ENCODE measurements around the gene ANGPTL2. TPM values are rescaled to one million over a fixed set of nuclear protein-coding genes. Genes with fewer than 3 reads are reported as not detected.
A peak's percentile ranks its signal among the peaks of the same experiment; 100 is the strongest.

ANGPTL2 gene
- total and polyA plus RNA-seq, 2 of the 4 experiments (the other 2 are of a cell fraction), result 9.5 to 25.1 TPM

DNA sequence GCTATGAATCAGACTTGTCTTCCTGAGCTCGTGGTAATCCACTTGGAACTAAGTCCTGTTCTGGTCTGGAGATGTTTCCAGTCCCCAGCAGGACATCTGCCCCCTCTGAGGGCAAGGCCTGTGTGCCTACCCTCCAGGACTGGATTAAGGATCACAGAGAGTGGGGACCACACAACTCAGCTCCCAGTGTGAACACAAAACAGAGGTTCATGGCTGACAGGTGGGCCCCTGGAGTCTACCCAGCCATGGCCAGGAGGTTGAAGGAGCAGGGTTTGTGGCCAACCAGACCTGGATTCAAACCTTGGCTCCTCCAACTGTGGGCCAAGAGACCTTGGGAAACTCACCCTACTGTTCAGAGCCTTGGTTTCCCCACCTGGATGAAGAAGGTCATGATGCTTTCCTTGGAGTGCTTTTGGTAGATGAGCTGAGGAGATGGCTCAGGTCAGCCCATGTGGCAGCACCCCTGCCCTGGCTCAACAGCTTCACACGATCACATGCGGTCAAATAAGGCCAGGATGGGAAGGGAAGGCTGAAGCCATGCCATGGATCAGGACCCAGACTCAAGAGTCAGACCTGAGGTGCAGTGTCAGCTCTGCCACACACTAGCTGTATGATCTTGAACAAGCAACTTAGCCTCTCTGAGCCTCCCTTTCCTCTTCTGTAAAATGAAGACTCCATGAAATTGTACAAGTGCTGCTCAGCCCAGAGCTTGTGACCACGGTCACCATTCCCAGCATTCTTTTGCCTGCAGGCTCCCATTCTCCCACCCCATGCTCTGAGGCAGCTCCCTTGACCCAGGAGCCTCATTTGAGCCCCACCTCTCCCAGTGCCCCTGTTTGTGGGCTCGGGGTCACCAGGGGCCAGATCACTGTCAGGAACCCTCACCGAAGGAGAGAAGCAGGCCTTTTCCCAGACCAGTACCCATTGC is 27.3 kb upstream of the ANGPTL2 start (continued):
- no peak for TF ChIP-seq MAFK (IDR thresholded peaks at IDR 0.05; ENCODE audit: low read depth, low read length)

- no peak overlapping the region for H3K9ac ChIP-seq (ENCODE audit: low read depth, low read length)
- no peak overlapping the region for H2AFZ ChIP-seq (replicated peaks; ENCODE audit: low read length, poor library complexity)
- POLR2A ChIA-PET (ENCODE audit: unreplicated experiment), result no interaction called here
- H2AK5ac ChIP-seq (ENCODE audit: low read depth, low read length), result peak overlapping the region; percentile 33; the same call in 1 of the 2 replicates
- H3K23ac ChIP-seq (ENCODE audit: low read depth, low read length), result no peak overlapping the region
- intact Hi-C loops (cut with micrococcal nuclease), result no loop called here
- H3K79me1 ChIP-seq (ENCODE audit: low read depth in 1 of 2, low read length in 2 of 2), result no peaks in the 10 kb centered on the region
- H4K20me1 ChIP-seq (ENCODE audit: insufficient read depth, low read length), result no peaks in the 10 kb centered on the region
- in situ Hi-C loops (cut with MboI; ENCODE audit: low sequenced_read_pairs), result no loop called here
- dilution Hi-C loops (cut with HindIII; ENCODE audit: low sequenced_read_pairs, unreplicated experiment), result no loop called here
- no peak overlapping the region for H3K14ac ChIP-seq (replicated peaks; ENCODE audit: low read depth, low read length)
- no peak overlapping the region for H2BK15ac ChIP-seq (ENCODE audit: low read depth, low read length)
- H2AK9ac ChIP-seq (replicated peaks; ENCODE audit: low read depth, low read length, poor library complexity), result no peak overlapping the region
- CTCF ChIA-PET, result no interaction called here
- H3K4me1 ChIP-seq (ENCODE audit: control insufficient read depth, insufficient read depth, low read length), result peaks cover 2% of the 10 kb centered on the region; the same call in 1 of the 2 replicates
- no peaks in the 10 kb centered on the region for H3K9me3 ChIP-seq (ENCODE audit: control insufficient read depth, insufficient read depth, low read length)
- no peak overlapping the region for H2BK120ac ChIP-seq (ENCODE audit: low read depth, low read length)
- TF ChIP-seq SMC3 (IDR thresholded peaks at IDR 0.05; ENCODE audit: low read depth, low read length) (no peak), USF2 (IDR thresholded peaks at IDR 0.05; ENCODE audit: low read depth, low read length) (no peak), CHD1 (IDR thresholded peaks at IDR 0.05; ENCODE audit: low read depth, low read length) (no peak), CTCF (conservative IDR thresholded peaks at IDR 0.05; ENCODE audit: low read depth, low read length) (no peak), MAZ (IDR thresholded peaks at IDR 0.05; ENCODE audit: borderline replicate concordance, low read depth, low read length) (no peak), FOS (IDR thresholded peaks at IDR 0.05; ENCODE audit: low read depth, low read length) (no peak), RCOR1 (IDR thresholded peaks at IDR 0.05; ENCODE audit: insufficient replicate concordance, low read length) (no peak), POLR2A (IDR thresholded peaks at IDR 0.05; ENCODE audit: low read depth, low read length) (no peak), MXI1 (IDR thresholded peaks at IDR 0.05; ENCODE audit: borderline replicate concordance, low read depth, low read length) (no peak), MAFK (IDR thresholded peaks at IDR 0.05; ENCODE audit: low read depth, low read length) (no peak), BHLHE40 (IDR thresholded peaks at IDR 0.05; ENCODE audit: low read depth, low read length) (no peak), RFX5 (IDR thresholded peaks at IDR 0.05; ENCODE audit: low read depth, low read length) (no peak), CEBPB (IDR thresholded peaks at IDR 0.05; ENCODE audit: low read depth, low read length) (no peak), RAD21 (IDR thresholded peaks at IDR 0.05; ENCODE audit: low read length) (no peak)
- no peak overlapping the region for H4K8ac ChIP-seq (ENCODE audit: low read depth in 2 of 2, low read length in 2 of 2)
- H4K5ac ChIP-seq (ENCODE audit: low read depth, low read length), result no peak overlapping the region
- DNase-seq, result no peak
- H2BK20ac ChIP-seq (ENCODE audit: low read depth, low read length), result no peak overlapping the region
- no peak overlapping the region for H3K56ac ChIP-seq (ENCODE audit: extremely low read depth, insufficient read depth, low read length)
- no peak overlapping the region for H2BK5ac ChIP-seq (ENCODE audit: low read depth, low read length, poor library complexity, severe bottlenecking)
- H3K9me1 ChIP-seq (ENCODE audit: insufficient read depth, low read length), result 0 out of 2 replicates have a peak, but pooled peaks cover 2% of the 10 kb centered on the region
- no peak overlapping the region for H4K91ac ChIP-seq (ENCODE audit: insufficient read depth, low read depth, low read length)
- no peak overlapping the region for H3K4ac ChIP-seq (ENCODE audit: low read depth, low read length)
- H3K27ac ChIP-seq (ENCODE audit: insufficient read depth, low read length), result no peak overlapping the region
- WGBS, 2 experiments (ENCODE audit: extremely low coverage in 2 of 2, insufficient read length in 1 of 2), result 100% methylated on average over 3 of the region's 7 CpGs; no CpG with 5 or more reads in 1 of the 2 experiments
- no peak overlapping the region for H3K4me2 ChIP-seq (ENCODE audit: low read depth, low read length)
- ATAC-seq (ENCODE audit: low read depth), result no peak
- no peak overlapping the region for H3K18ac ChIP-seq (ENCODE audit: low read depth, low read length)
- no peaks in the 10 kb centered on the region for H3K27me3 ChIP-seq (ENCODE audit: control insufficient read depth, insufficient read depth, low read length)
- no peaks in the 10 kb centered on the region for H3K36me3 ChIP-seq (ENCODE audit: control insufficient read depth, insufficient read depth, low read length)
- BruUV-seq (replicated peaks), result no TSS peak
- H3K4me3 ChIP-seq (ENCODE audit: insufficient read depth, low read depth, low read length), result no peak overlapping the region
These were observed 26.6 kb upstream of the ANGPTL2 start for GRCh38 chr9:127149010-127149409.
